Activated CD4-positive, alpha-beta T cell treated with anti-CD3 and anti-CD28 coated beads, Interleukin-2, amount 50 U/mL, for 1 hour (primary cell): ENCODE results near the gene IQGAP2.
"Not testable (repeated sequence)": the region's sequence is repeated elsewhere in the genome, so short reads cannot be mapped to it uniquely, and the experiment has no call there.

Experiments used
- DNase-seq: peaks from one replicate; pipeline ENCODE4 v3.0.0-alpha.2; 2020

IQGAP2 gene

GRCh38 chr5:76402886-76403765 lies at the start of gene IQGAP2:
Gene IQGAP2, plus strand, starts transcription at chr5:76403285. Its CDS starts 261 bp downstream, at chr5:76403546.
- DNase-seq: peak; percentile 75

GRCh38 chr5:76356887-76357286 lies 46.2 kb upstream of the IQGAP2 start:
- no peak for DNase-seq

- no peak for DNase-seq
These were observed 39.5 kb upstream of the IQGAP2 start for GRCh38 chr5:76363352-76364225.

GRCh38 chr5:76364226-76364589 lies 38.9 kb upstream of the IQGAP2 start:
- no peak for DNase-seq

GRCh38 chr5:76365561-76365960 lies 37.5 kb upstream of the IQGAP2 start:
- no peak for DNase-seq

- no peak for DNase-seq
These were observed 36.5 kb upstream of the IQGAP2 start for GRCh38 chr5:76366596-76366995.

GRCh38 chr5:76367623-76368371 lies 35.3 kb upstream of the IQGAP2 start:
- DNase-seq: no peak

GRCh38 chr5:76368941-76369340 lies 34.1 kb upstream of the IQGAP2 start:
- DNase-seq: no peak

GRCh38 chr5:76369668-76370067 lies 33.4 kb upstream of the IQGAP2 start:
- DNase-seq: not testable (repeated sequence)

GRCh38 chr5:76371960-76372322 lies 31.1 kb upstream of the IQGAP2 start:
- DNase-seq: no peak

GRCh38 chr5:76372323-76373054 lies 30.6 kb upstream of the IQGAP2 start:
- no peak for DNase-seq

GRCh38 chr5:76376148-76376865 lies 26.8 kb upstream of the IQGAP2 start:
- DNase-seq: no peak

- DNase-seq: no peak
These were observed 26.2 kb upstream of the IQGAP2 start for GRCh38 chr5:76376866-76377230.

GRCh38 chr5:76378355-76378754 lies 24.7 kb upstream of the IQGAP2 start:
- no peak for DNase-seq

- no peak for DNase-seq
These were observed 23.8 kb upstream of the IQGAP2 start for GRCh38 chr5:76379316-76379715.

GRCh38 chr5:76379855-76380254 lies 23.2 kb upstream of the IQGAP2 start:
- no peak for DNase-seq

GRCh38 chr5:76380346-76381066 lies 22.6 kb upstream of the IQGAP2 start:
- DNase-seq: no peak

- DNase-seq: no peak
These were observed 19.8 kb upstream of the IQGAP2 start for GRCh38 chr5:76383126-76383832.

GRCh38 chr5:76384189-76384588 lies 18.9 kb upstream of the IQGAP2 start:
- no peak for DNase-seq

GRCh38 chr5:76384705-76385104 lies 18.4 kb upstream of the IQGAP2 start:
- no peak for DNase-seq

- no peak for DNase-seq
These were observed 17.5 kb upstream of the IQGAP2 start for GRCh38 chr5:76385540-76385939.
